ENCODE measurements around the gene FRMD1.

The FRMD1 gene

GRCh38 chr6:168005796-168006195 lies 73.2 kb downstream of the FRMD1 start:
- no peak for DNase-seq (ENCODE audit: low read depth)

- no peak for DNase-seq (ENCODE audit: low read depth)
Observed at GRCh38 chr6:168004945-168005344, 74.1 kb downstream of the FRMD1 start.

GRCh38 chr6:168004023-168004422 lies 75.0 kb downstream of the FRMD1 start:
- DNase-seq (ENCODE audit: low read depth): no peak

Data from T follicular helper cell (primary cell).